ENCODE measurements around the gene IMMP2L. TPM values are rescaled to one million over a fixed set of nuclear protein-coding genes. Genes with fewer than 3 reads are reported as not detected.
A peak's percentile ranks its signal among the peaks of the same experiment; 100 is the strongest.

Gene IMMP2L
- total RNA-seq, 2 donors from 2014 or later, result 7.3 to 7.7 TPM

GRCh38 chr7:110962826-110963225 is 599.5 kb downstream of the IMMP2L start:
- no peak overlapping the region for H3K27ac ChIP-seq
- no peak overlapping the region for H3K4me3 ChIP-seq
- H3K36me3 ChIP-seq, result no peaks in the 10 kb centered on the region
- peaks cover 0 to 6% of the 10 kb centered on the region in 2 donors for H3K4me1 ChIP-seq
- H3K27me3 ChIP-seq, result no peaks in the 10 kb centered on the region
- H3K9me3 ChIP-seq, result no peaks in the 10 kb centered on the region
- no peak for DNase-seq (ENCODE audit: low spot score)
- no peak for TF ChIP-seq CTCF (IDR thresholded peaks at IDR 0.05)

DNA sequence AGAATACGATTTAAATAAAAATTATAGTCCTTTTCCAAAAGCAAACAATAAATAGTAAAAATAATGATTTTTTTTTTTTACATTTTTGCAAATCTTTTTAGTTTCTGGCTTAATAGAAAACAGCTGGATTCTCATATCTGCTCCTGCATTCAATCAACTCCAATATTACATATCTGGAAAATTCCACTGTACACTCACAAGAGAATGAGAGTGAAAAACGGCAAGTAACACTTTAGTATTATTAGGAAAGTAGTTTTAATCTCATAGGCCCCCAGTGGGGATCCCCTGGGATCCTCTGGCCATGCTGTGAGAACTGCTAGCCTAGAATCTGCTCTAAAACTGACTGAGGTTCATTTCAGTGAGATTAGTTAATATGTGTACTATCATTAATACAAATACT is 599.9 kb downstream of the IMMP2L start:
- no peak overlapping the region for H3K27ac ChIP-seq
- H3K36me3 ChIP-seq, result no peaks in the 10 kb centered on the region
- no peak for DNase-seq (ENCODE audit: low spot score)
- H3K4me1 ChIP-seq, result peaks cover 0 to 6% of the 10 kb centered on the region in 2 donors
- H3K4me3 ChIP-seq, result no peak overlapping the region
- no peak for TF ChIP-seq CTCF (IDR thresholded peaks at IDR 0.05)
- H3K9me3 ChIP-seq, result no peaks in the 10 kb centered on the region
- no peaks in the 10 kb centered on the region for H3K27me3 ChIP-seq

- no peak for TF ChIP-seq CTCF (IDR thresholded peaks at IDR 0.05)
These were observed 601.5 kb downstream of the IMMP2L start for GRCh38 chr7:110960811-110961210.

DNA sequence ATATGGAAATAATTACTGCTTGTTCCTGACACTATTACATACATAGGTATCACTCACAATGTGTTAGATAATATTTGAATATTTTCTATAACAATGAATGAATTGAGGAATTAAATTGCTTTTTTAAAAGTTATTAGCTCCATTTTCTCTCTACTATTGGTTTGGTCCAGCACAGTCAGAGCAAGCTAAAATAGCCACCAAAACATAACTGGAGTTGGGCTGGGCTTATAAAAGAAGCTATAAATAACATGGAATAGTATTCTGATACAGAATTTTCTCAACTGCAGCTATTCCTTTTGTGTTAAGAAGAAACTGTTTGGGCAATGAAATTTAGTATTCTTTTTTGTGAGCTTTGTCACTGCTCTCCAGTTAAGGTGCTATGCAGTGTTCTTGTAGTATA is 614.0 kb downstream of the IMMP2L start:
- H3K27ac ChIP-seq, result peak overlapping the region in 1 of 2 donors; percentile 24
- no peak overlapping the region for H3K4me3 ChIP-seq
- TF ChIP-seq CTCF (IDR thresholded peaks at IDR 0.05), result no peak
- peaks cover 0 to 19% of the 10 kb centered on the region in 2 donors for H3K4me1 ChIP-seq
- H3K36me3 ChIP-seq, result no peaks in the 10 kb centered on the region
- H3K27me3 ChIP-seq, result no peaks in the 10 kb centered on the region
- no peaks in the 10 kb centered on the region for H3K9me3 ChIP-seq
- no peak for DNase-seq (ENCODE audit: low spot score)

More at GRCh38 chr7:110960811-110961210, 601.5 kb downstream of the IMMP2L start:
- Histone ChIP-seq H3K27me3 (no peaks in the 10 kb centered on the region), H3K27ac (no peak overlapping the region), H3K36me3 (no peaks in the 10 kb centered on the region), H3K4me1 (peaks cover 0 to 6% of the 10 kb centered on the region in 2 donors), H3K4me3 (no peak overlapping the region), H3K9me3 (no peaks in the 10 kb centered on the region)
- no peak for DNase-seq (ENCODE audit: low spot score)

DNA sequence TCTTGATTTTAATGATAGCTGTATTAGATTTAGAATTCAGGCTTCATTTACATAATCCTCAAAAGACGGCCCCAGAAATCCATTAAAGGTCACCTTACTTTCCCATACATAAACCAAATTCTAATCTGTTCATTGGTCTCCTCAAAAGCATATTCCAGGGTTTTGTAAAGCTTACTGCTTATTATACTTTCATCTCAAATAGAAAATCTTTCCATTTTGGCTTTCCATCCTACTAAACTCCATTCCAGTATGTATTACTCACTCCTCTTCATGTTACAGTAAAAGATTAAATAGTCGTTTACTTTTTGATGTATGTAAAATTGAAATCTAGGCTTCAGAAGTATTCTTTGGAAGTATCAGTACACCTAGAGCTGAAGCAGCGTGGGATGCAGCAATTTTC is 614.9 kb downstream of the IMMP2L start:
- H3K36me3 ChIP-seq, result no peaks in the 10 kb centered on the region
- no peak overlapping the region for H3K27ac ChIP-seq
- peaks cover 0 to 19% of the 10 kb centered on the region in 2 donors for H3K4me1 ChIP-seq
- no peaks in the 10 kb centered on the region for H3K9me3 ChIP-seq
- H3K4me3 ChIP-seq, result no peak overlapping the region
- no peak for DNase-seq (ENCODE audit: low spot score)
- no peaks in the 10 kb centered on the region for H3K27me3 ChIP-seq
- TF ChIP-seq CTCF (IDR thresholded peaks at IDR 0.05), result no peak

DNA sequence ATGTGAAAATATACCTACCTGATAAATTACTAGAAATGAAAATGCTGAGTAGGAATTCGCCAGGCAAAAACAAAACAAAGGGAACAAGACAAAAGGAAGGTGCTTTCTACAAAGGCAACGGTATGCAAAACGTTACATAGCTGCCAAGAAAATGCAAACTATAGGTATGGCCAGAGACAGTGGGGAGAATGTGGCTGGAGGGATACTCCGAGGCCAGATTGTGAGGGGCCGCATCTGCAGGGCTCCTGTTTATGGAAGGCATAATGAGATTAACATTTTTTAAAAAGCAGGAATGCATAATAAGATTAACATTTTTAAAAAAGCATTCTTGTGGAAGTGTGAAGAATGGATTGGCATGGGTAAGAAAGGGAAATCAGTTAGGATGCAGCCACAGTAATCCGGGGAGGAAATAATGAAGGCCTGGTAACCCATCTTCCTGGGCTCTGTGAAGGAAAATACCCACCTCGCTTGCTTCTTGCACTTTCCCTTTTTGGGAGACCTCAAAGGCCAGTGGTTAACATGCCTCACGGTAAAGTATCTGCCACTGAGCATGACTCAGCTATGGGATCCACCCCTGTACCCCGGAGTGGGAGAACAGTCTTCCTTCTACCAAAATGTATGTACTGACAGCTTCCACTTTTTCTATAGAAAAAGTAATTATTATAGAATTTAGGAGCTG is 617.2 kb downstream of the IMMP2L start:
- no peaks in the 10 kb centered on the region for H3K27me3 ChIP-seq
- H3K9me3 ChIP-seq, result no peaks in the 10 kb centered on the region
- no peak overlapping the region for H3K4me3 ChIP-seq
- no peak for TF ChIP-seq CTCF (IDR thresholded peaks at IDR 0.05)
- H3K36me3 ChIP-seq, result no peaks in the 10 kb centered on the region
- H3K27ac ChIP-seq, result no peak overlapping the region
- DNase-seq (ENCODE audit: low spot score), result no peak
- peaks cover 0 to 19% of the 10 kb centered on the region in 2 donors for H3K4me1 ChIP-seq

Data from right atrium auricular region (tissue), 2 donors.